HEK293T (cell line): Measurements from ENCODE around the gene GFY.

Source experiments
- CTCF ChIA-PET: fragments of 350-600 bp; formaldehyde crosslinking; extraction: SDS; loops from one replicate; lab custom pipeline; 2021; ENCODE audit warnings: antibody characterized with exemption, inconsistent platforms; lab: Yijun Ruan, JAX
- POLR2A ChIA-PET: fragments of 350-600 bp; formaldehyde crosslinking; extraction: SDS; loops from one replicate; lab custom pipeline; 2020; ENCODE audit warnings: antibody characterized with exemption, inconsistent platforms; lab: Yijun Ruan, JAX
- DNase-seq: peaks from one replicate; pipeline ENCODE4 v3.0.0; 2012; ENCODE audit warnings: mixed read lengths; ENCODE audit errors: extremely low spot score
- ARNT ChIP-seq: fragments of 450-650 bp; IDR thresholded peaks from 2 replicates; pipeline ENCODE4 v1.6.1; 2017; ENCODE audit warnings: mild to moderate bottlenecking
- BHLHE40 ChIP-seq: fragments of 450-650 bp; IDR thresholded peaks from 2 replicates; pipeline ENCODE4 v1.6.1; 2016; ENCODE audit warnings: mild to moderate bottlenecking, moderate library complexity, borderline replicate concordance
- CTBP1 ChIP-seq: fragments of 450-650 bp; IDR thresholded peaks from 2 replicates; pipeline ENCODE4 v1.6.1; 2016; ENCODE audit warnings: borderline replicate concordance
- ELF4 ChIP-seq: fragments of 450-650 bp; IDR thresholded peaks from 2 replicates; pipeline ENCODE4 v1.6.1; 2017; ENCODE audit warnings: antibody characterized with exemption
- FOXA1 ChIP-seq: fragments of 450-650 bp; IDR thresholded peaks from 2 replicates; pipeline ENCODE4 v1.6.1; 2016; ENCODE audit warnings: mild to moderate bottlenecking
- FOXK2 ChIP-seq: fragments of 450-650 bp; IDR thresholded peaks from 2 replicates; pipeline ENCODE4 v1.6.1; 2016; ENCODE audit warnings: mild to moderate bottlenecking
- FOXM1 ChIP-seq: fragments of 450-650 bp; IDR thresholded peaks from 2 replicates; pipeline ENCODE4 v1.6.1; 2017; ENCODE audit warnings: mild to moderate bottlenecking, borderline replicate concordance
- HDGF ChIP-seq: fragments of 450-650 bp; IDR thresholded peaks from 2 replicates; pipeline ENCODE4 v1.6.1; 2017; ENCODE audit warnings: antibody characterized with exemption, borderline replicate concordance
- L3MBTL2 ChIP-seq: fragments of 450-650 bp; conservative IDR thresholded peaks from 2 replicates; pipeline ENCODE4 v1.6.1; 2016; ENCODE audit warnings: mild to moderate bottlenecking
- LEF1 ChIP-seq: fragments of 450-650 bp; IDR thresholded peaks from 2 replicates; pipeline ENCODE4 v1.6.1; 2017; ENCODE audit warnings: mild to moderate bottlenecking, borderline replicate concordance
- NFRKB ChIP-seq: fragments of 450-650 bp; IDR thresholded peaks from 2 replicates; pipeline ENCODE4 v1.6.1; 2016; ENCODE audit warnings: mild to moderate bottlenecking, moderate library complexity
- SP1 ChIP-seq: fragments of 450-650 bp; IDR thresholded peaks from 2 replicates; pipeline ENCODE4 v1.6.1; 2017
- SUZ12 ChIP-seq: fragments of 450-650 bp; IDR thresholded peaks from 2 replicates; pipeline ENCODE4 v1.6.1; 2016; ENCODE audit warnings: mild to moderate bottlenecking
- TARDBP ChIP-seq: fragments of 450-650 bp; IDR thresholded peaks from 2 replicates; pipeline ENCODE4 v1.6.1; 2016
- ZNF384 ChIP-seq: fragments of 450-650 bp; IDR thresholded peaks from 2 replicates; pipeline ENCODE4 v1.6.1; 2016
- TF ChIP-seq, protein P1 (sequence below): fragments of 450-650 bp; IDR thresholded peaks from 2 replicates; pipeline ENCODE4 v1.6.1; 2016

Gene GFY

DNA sequence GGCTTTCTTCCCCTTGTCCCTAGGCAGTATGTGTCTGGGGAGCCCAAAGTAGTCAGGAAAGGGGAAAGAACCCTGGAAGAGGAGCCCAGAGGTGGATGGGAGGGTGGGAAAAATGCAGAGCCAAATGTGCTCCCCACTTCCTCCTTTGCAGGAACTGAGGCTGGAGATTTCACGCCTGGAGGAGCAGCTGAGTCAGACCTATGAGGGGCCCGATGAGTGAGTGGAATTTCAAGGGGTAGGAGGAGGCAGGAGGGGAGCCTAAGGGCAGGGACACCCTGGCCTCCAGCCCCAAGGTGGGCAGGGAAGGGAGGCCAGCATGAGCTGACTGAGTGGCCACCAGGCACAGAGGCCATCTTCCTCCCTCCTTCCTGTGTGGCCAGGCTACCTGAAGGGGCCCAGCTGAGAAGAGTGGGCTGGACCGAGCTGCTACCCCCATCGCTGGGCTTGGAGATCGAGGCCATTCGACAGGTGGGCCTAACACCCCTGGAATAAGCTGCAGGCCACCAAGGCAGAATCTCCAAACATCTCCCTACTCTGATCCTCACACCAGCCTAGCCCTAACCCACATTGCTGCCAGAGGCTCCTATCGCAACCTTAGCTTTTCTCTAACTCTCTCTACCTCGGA lies 16.3 kb upstream of the GFY start:
- ChIA-PET POLR2A (interaction anchor here (1.3 kb wide), 1 partner anchor 43 kb away, joined by 5 read pairs; the partner anchor contains the start of gene PIH1D1), CTCF (interaction anchor here (0.6 to 1.0 kb wide), 3 partner anchors 10 to 35 kb away, joined by 3 to 7 read pairs (median 3); no protein-coding TSS in a partner anchor)
- TF ChIP-seq TARDBP (no peak), HDGF (no peak), ZNF384 (no peak), ARNT (no peak), FOXM1 (no peak), L3MBTL2 (no peak), CTBP1 (no peak), FOXA1 (no peak), FOXK2 (no peak), SUZ12 (no peak), SP1 (no peak), LEF1 (no peak), BHLHE40 (no peak), ELF4 (no peak), NFRKB (no peak)
- TF ChIP-seq, protein P1, sequence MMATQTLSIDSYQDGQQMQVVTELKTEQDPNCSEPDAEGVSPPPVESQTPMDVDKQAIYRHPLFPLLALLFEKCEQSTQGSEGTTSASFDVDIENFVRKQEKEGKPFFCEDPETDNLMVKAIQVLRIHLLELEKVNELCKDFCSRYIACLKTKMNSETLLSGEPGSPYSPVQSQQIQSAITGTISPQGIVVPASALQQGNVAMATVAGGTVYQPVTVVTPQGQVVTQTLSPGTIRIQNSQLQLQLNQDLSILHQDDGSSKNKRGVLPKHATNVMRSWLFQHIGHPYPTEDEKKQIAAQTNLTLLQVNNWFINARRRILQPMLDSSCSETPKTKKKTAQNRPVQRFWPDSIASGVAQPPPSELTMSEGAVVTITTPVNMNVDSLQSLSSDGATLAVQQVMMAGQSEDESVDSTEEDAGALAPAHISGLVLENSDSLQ, result no peak
- no peak for DNase-seq

DNA sequence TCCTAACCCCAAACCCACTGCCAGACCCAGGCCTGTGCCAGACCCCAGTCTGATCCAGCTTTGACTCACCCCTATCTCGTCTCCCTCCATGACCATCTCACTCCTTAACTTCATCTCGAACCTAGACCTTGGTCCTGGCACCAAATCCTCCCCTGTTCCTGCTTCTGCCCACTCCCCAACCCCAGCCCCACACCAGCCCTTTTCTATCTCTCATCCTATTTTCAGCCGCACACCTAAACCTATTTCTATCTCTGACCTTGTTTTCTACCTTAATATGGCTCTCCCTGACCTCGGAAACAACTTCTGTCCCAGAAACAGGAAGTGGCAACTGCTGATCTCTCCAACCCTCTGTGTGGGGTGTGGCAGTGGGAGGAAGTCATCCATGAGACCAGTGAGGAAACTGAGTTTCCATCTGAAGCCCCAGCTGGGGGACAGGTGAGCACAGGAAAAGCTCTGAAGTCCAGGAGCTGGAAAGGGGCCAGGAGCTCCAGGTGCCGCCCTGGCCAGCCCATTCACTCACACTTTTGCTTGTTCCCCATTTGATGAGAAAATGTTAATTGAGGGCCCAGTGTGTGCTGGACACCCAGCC lies 15.7 kb upstream of the GFY start:
- CTCF ChIA-PET, result interaction anchor here (0.8 to 1.0 kb wide), 2 partner anchors 10 to 18 kb away, joined by 3 read pairs; no protein-coding TSS in a partner anchor
- TF ChIP-seq TARDBP, result no peak
- TF ChIP-seq ZNF384, result no peak
- TF ChIP-seq ARNT, result no peak
- no peak for TF ChIP-seq BHLHE40
- TF ChIP-seq FOXM1, result no peak
- TF ChIP-seq ELF4, result no peak
- TF ChIP-seq HDGF, result no peak
- no peak for TF ChIP-seq L3MBTL2
- TF ChIP-seq LEF1, result no peak
- TF ChIP-seq SUZ12, result no peak
- DNase-seq, result no peak
- POLR2A ChIA-PET, result interaction anchor here (1.3 kb wide), 1 partner anchor 42 kb away, joined by 5 read pairs; the partner anchor contains the start of gene PIH1D1

DNA sequence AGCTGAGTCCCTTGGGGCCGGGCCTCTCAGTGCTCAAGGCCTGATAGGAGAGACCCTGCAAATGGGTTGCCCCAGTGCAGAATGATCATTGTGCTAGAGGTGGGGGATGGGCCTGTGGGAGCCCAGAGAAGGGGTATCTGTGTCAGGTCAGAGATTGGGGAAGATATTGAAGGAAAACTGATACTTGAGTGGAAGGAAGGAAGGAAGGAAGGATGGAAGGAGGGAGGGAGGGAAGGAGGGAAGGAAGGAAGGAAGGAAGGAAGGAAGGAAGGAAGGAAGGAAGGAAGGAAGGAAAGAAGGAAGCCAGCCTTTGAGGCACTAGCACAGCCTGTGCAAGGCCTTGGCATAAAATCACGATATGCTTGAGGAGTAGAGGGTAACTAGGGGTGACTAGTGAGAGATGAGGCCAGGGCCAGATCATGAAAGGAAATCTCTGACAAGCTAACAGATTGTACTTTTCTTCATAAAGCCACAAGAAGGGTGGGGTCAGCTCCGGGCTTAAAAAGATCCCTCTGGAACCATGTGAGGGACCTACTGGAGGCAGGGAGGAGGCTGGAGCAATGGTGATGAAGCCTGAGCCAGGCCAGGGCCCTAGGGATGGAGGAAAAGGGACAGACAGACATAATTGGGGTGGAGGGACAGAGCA lies 13.4 kb upstream of the GFY start:
- ChIA-PET POLR2A (interaction anchor here (1.3 kb wide), 1 partner anchor 10 kb away, joined by 5 read pairs; no protein-coding TSS in a partner anchor), CTCF (no interaction called here)
- TF ChIP-seq TARDBP, result no peak
- TF ChIP-seq SUZ12, result no peak
- TF ChIP-seq ZNF384, result no peak
- TF ChIP-seq SP1, result no peak
- TF ChIP-seq ARNT, result no peak
- no peak for TF ChIP-seq CTBP1
- no peak for TF ChIP-seq FOXM1
- no peak for TF ChIP-seq NFRKB
- TF ChIP-seq ELF4, result no peak
- TF ChIP-seq FOXK2, result no peak
- TF ChIP-seq HDGF, result no peak
- DNase-seq, result no peak

DNA sequence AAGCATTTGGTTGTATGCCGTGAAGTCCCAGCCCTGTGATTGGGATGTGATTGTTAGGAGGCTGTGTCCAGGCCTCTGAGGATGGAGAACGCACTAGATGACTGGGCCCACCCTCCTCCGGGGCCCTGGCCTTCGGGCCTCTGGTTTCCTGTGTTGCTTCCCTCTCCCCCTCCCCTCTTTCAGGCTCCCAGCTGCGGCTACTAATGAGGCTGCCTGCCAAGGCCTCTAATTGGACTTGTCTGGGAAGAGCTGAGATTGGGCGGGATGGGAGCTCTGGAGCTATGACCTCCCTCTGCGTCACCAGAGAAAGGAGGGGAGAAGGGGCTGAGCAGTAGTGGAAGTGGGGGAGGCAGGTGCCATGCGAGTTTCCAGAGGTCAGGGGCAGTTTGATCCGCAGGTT lies 11.8 kb upstream of the GFY start:
- DNase-seq, result no peak
- ChIA-PET POLR2A (interaction anchor here (1.1 to 1.2 kb wide), 2 partner anchors 10 to 65 kb away, joined by 3 to 6 read pairs; no protein-coding TSS in a partner anchor), CTCF (no interaction called here)
- TF ChIP-seq HDGF (no peak), NFRKB (no peak), BHLHE40 (no peak)

DNA sequence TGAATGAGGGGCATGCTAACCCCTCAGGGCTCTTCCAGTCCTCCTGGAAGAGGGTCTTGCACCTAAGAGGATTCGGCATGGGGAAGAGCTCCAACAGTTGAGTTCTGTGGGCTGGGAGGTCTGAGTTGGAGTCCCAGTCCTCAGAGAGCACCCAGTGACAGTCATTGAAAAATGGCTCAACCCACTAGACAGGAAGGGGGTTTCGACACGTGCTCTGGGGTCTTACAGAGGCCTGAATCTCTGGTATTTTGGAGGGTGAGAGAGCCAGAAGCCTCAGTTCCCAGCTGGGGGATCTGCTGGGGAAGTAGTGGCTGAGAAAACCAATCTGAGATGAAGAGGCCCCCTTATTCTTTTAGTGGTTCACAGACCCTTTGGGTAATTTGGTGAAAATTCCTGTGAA lies 10.9 kb upstream of the GFY start:
- CTCF ChIA-PET, result no interaction called here
- POLR2A ChIA-PET, result interaction anchor here (1.1 to 1.2 kb wide), 2 partner anchors 11 to 64 kb away, joined by 3 to 6 read pairs; no protein-coding TSS in a partner anchor
- TF ChIP-seq ELF4 (no peak), TARDBP (no peak), LEF1 (no peak), BHLHE40 (no peak), L3MBTL2 (no peak), CTBP1 (no peak), FOXM1 (no peak), SUZ12 (no peak), FOXA1 (no peak), FOXK2 (no peak), ZNF384 (no peak), ARNT (no peak)
- TF ChIP-seq, protein P1, result no peak

More for the DNA sequence above, 10.9 kb upstream of the GFY start:
- DNase-seq, result no peak
